RKO (cell line): ENCODE results near the gene HHAT.

Experiments
- DNase-seq: peaks from one replicate; pipeline ENCODE4 v3.0.0-alpha.2; 2016; ENCODE audit warnings: low spot score

The HHAT gene

GRCh38 chr1:210722410-210723081 lies 393.8 kb downstream of the HHAT start:
- no peak for DNase-seq

GRCh38 chr1:210723646-210724045 lies 394.9 kb downstream of the HHAT start:
- no peak for DNase-seq

GRCh38 chr1:210724768-210725167 lies 396.1 kb downstream of the HHAT start:
- DNase-seq: no peak
